GM21576 (cell line): ENCODE data around the gene DPP3.
"Not testable (repeated sequence)": the region's sequence is repeated elsewhere in the genome, so short reads cannot be mapped to it uniquely, and the experiment has no call there.

Experiments used
- ATAC-seq: cut with Tn5 transposase; IDR thresholded peaks from one replicate; pipeline ENCODE4 v1.9.1; 2021; ENCODE audit warnings: mild to moderate bottlenecking, moderate library complexity; ENCODE audit not compliant: unreplicated experiment

Gene DPP3

DNA sequence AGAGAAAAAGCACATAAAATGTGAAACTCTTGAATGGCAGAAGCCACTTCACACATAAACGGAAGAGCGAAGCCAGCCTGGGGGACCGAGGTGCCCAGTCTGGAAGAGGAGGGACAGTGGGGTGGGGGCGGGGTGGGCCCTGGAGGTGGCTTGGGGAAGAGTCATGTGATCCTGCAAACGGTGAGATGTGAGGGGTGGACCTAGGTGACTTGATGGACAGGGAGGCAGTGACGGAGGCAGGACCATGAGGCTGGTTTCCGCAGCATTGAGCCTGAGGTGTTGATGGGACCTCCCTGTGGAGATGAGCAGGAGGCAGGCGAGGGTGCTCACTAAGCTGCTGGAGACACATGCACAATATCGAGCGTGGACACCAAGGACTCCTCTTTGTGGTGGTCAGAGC is 48.8 kb downstream of the DPP3 start:
- no peak for ATAC-seq

DNA sequence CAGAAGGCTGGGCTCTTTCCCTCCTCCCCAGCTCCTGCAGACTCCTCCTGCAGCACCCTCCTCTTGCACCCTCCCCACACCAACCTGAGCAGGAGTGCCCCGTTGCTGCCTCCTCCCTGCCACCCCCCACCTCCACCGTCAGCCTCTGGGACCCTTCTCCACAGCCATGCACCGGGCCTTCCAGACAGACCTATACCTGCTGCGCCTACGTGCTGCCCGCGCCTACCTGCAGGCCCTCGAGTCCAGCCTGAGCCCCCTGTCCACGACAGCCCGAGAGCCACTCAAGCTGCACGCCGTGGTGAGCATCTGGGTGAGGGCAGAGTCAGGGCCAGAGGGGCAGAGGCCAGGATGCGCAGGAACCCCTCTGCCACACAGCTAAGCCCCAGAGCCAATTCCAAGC is 49.4 kb downstream of the DPP3 start:
- ATAC-seq: no peak

DNA sequence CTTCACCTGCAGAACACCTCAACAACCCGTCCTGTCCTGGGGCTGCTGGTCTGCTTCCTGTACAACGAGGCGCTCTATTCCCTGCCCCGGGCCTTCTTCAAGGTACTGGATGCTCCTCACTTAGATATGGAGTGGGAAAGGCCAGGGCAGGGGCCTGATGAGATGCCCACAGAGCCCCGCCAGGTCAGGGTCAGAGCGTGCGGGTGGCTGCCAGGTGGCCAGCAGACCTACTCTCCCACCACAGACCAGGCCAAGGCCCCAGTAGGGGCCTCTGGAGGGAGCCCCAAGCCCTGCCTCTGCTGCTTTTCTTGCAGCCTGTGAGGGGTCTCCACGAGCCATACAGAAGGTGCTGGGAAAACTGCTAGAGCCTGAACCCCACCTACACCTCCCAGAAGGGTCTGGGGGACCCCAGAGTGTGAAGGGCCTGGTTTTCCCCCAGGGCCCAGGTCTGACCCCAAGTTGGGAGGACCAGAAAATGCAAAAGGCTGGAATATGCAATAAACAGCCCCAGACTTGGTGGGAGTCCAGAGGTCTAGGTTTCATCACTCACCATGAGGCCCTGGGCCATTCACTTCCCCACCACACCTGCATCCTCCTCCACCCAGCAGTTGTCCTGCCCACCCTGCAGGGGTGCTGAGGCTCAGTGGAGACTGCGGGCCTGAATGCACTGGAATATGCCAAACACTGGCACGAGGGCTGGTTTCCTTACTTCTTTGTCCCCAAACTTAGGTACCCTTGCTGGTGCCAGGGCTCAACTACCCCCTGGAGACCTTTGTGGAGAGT is 50.9 kb downstream of the DPP3 start:
- no peak for ATAC-seq

DNA sequence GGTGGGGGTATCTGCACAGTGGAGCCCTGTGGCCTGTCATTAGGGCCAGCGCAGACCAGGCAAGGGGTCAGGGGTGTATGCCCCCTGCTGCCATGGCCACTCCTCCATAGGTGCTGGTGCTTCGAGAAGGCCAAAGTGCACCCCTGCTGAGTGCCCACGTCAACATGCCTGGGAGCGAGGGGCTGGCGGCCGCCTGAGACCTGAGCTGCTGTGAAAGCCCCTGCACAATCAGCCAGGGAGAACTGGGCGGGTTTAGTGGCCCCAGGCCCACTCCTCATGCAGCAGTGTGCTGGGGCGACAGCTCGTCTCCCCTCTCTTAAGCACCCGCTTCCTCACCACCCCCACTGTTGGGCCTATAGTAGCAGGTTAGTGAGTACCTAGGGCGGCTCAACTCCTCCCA is 51.6 kb downstream of the DPP3 start:
- ATAC-seq: no peak

DNA sequence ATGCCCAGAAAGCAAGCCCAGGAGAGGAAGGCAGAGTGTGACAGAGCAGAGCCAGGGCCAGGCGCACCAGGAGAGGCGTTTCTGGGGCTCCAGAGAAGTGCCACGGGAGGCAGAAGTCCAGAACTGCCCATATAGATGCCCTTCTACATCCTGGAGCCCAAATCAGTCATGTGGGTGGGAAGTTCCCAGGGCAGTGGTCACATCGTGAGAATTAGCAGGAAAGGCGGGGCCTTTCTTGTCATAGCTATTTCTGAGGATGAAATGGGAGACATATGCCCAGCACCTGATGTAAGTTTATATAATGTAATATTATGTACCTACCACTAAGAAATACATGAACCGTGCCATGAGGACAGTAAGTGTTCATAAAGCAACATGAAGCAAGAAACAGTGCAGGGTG is 52.5 kb downstream of the DPP3 start:
- ATAC-seq: no peak

DNA sequence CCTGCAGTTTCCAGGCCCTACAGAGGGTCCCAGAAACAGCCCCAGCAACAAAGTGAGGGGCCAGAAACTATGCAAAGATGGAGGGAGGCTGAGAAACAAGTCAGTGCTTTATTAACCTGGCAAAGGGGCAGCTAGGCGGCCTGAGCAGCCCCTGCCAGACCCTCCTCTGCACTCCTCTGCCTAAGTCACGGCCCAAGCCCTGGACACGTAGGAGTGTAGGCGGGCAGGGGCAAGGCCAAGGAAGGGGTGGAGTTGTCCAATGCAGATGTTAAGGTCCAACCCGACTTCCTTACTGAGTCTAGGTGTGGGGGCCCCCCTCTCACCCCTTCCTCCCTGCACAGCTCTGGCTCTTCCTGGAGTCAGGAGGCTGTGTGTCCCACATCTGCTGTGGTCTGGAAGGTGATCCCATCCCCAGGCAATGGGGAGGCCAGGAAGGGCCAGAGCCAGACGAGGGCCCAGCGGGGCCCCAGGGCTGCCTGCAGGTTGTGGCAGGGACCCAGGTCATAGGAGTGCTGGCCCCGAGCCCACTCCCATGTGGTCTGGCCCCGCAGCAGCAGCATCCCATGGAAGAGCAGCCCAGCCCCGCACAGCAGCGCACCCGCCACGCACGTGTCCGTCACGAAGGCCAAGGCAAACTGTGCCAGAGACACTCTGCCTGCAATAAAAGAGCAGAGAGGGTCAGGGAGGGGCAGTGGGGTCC is 59.1 kb downstream of the DPP3 start:
- ATAC-seq: no peak

DNA sequence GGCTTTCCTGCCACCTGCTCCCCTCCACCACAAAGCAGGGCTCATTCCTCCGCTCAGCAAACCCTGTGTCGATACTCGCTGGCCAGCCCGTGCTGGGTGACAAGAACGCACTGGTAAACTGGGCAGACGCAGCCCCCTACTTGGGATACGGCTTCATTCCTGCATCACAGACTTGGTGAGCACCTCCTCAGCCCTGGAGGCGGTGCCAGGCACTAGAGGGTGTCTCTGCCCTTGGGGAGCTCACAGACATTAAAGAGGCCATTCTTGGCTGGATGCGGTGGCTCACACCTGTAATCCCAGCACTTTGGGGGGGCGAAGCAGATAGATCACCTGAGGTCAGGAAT is 59.6 kb downstream of the DPP3 start:
- ATAC-seq: no peak

DNA sequence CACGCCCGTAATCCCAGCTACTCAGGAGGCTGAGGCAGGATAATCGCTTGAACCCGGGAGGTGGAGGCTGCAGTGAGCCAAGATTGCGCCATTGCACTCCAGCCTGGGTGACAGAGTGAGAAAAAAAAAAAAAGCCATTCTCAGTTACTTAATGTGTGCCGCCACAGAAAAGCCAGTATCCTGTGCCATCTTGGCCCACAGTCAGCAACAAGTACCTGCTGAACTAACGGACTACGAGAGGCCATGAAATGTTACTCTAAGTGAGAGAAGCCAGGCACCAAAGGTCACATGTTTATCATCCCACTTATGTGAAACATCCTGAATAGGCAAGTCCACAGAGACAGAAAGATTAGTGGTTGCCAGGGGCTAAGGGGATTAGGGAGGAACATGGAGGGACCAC is 60.4 kb downstream of the DPP3 start:
- ATAC-seq: not testable (repeated sequence)

DNA sequence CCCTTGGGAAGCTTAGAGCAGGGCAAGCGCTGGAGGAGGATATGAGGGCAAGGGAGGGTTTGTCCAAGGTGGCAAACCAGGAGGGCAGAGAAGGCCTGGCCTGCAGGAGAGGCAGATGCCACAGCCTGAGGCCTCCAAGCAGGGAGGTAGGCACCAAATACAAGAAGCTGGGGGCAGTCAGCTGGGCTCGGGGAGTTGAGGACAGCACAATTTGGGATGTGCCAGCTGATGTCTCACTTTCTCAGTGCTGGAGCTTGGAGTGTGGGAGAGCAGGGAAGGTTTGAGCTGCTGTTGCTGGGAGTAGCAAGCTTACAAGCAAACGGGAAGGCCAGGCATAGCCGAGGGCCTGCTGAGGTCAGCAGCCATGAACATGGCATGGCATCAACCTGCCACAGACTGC is 61.7 kb downstream of the DPP3 start:
- no peak for ATAC-seq

DNA sequence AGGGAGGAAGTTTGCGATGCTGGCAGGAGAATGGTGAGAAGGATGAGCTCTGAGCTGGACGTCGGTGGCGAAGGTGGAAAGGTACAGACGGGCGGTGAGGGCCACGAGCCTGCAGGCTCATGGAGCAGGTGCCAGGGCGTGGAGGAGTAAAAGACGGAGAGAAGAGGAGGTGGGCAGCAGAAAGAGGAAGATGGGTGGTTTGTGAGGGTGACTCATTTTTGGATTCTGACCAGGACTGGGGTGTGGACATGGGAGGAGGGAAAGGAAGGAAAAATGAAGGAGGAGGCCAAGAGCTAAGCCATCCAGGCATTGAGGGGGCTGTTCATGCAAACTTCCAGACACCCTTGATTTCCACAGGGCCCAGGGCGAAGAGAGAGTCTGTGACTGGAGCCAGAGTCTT is 62.1 kb downstream of the DPP3 start:
- no peak for ATAC-seq

DNA sequence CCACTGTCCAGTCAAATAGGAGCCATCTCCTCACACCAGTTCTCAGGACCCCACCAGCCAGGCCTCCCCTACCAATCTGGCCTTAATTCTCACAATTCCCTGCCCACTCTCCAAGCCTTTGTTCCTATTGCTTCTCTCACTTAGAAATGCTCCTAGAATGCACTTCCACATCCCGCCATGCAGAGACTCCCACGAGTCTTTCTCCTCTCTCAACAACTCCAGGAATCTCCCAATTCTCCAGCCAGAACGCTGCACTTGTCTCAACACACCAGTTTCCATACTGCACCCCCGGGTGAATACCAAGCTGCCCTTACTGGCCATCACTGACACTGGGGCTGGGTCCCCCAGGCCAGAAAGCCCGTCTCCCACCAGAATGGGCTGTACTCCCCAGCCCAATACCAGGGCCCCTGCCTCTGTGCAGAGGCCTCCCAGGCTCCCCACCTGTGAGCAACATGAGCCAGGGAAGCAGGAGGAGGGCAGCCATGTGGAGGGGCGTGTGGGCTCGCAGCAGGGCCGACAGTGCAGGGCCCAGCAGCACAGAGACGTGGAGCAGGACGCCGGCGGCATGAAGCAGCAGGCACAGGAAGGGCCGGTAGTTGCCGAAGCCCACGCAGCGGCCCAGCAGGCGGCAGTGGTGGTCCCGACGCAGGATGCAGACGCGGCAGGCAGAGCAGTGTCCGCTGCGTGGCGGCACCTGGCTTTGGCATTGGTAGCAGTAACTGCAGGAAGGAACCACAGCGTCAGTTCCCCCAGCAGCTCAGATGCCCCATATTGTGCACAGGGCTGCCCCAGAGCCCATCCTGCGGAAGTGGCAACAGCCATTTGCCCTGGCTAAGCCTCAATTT is 63.3 kb downstream of the DPP3 start:
- no peak for ATAC-seq

DNA sequence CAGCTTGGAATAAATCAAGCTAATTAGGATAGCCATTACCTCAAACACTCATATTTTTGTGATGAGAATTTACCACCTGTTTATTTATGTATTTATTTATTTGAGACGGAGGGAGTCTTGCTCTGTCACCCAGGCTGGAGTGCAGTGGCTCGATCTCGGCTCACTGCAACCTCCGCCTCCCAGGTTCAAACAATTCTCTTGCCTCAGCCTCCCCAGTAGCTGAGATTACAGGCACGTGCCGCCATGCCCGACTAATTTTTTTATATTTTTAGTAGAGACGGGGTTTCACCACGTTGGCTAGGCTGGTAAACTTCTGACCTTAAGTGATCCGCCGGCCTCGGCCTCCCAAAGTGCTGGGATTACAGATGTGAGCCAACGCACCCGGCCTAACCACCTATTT is 64.7 kb downstream of the DPP3 start:
- not testable (repeated sequence) for ATAC-seq

DNA sequence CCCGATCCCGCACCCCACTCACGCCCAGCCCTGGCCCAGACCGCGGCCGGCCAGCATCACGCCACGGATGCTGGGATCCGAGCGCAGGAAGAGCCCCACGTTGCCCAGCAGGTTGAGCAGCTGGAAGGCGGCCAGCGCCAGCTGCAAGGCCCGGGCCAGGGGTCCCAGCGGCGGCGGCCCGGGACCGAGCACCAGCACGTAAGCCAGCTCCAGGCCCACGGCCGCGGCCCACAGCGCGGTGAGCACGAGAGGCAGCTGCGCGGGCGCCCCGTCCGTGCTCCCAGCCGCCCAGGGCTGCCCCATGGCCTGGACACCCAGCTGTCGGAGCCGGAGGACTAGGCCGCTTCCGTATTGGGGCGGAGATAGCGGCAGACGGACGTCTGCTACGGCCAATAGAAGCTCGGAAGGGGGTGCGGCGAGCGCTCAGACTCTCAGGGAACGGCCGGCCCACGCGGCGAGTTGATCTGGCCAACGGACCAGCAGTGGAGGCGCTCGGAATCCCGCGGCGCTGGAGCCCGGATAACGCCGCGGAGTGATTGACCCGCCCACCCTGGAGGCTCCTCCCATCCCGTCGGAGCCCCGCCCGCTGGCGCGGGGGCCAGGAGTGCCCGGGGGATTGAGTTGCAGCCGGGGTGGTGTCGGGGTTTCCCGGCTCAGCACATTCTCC is 65.6 kb downstream of the DPP3 start, which contains the start of gene ZDHHC24:
TSS of gene ZDHHC24 (minus strand) at position 348 of the 667 bp plus-strand sequence. CDS start at position 303, 45 bp downstream.
- ATAC-seq: peak; percentile 78

DNA sequence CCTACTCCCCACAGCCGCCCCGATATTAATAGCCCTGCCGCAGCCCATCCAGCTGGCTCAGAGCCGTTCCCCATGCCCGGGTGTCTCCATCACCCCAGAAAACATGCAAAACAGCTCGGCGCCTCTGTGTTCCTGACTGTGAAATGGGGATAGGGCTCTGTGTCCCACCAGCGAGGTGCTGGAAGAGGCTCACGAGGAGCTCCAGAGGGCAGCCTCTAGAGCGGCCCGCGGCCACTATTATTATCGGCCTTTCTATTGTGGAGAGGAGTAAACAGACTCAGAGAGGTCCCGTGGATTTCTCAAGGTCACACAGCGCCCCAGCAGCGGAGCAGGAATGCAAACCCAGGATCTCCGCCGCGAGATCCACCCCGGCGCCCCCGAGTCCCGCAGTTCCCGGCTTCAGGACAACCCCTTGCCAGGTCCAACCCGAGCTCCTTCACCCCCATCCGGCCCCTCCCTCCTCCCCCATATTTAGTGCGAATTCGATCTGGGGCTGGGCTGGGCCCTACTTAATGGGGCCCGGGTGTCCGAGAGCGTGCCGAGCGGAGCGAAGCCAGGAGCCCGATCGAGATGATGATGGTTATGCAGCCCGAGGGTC is 66.2 kb downstream of the DPP3 start, which contains the start of gene ACTN3:
TSS of gene ACTN3 (plus strand) at position 536 of the 598 bp plus-strand sequence. CDS start at position 571, 35 bp downstream.
- ATAC-seq: no peak

DNA sequence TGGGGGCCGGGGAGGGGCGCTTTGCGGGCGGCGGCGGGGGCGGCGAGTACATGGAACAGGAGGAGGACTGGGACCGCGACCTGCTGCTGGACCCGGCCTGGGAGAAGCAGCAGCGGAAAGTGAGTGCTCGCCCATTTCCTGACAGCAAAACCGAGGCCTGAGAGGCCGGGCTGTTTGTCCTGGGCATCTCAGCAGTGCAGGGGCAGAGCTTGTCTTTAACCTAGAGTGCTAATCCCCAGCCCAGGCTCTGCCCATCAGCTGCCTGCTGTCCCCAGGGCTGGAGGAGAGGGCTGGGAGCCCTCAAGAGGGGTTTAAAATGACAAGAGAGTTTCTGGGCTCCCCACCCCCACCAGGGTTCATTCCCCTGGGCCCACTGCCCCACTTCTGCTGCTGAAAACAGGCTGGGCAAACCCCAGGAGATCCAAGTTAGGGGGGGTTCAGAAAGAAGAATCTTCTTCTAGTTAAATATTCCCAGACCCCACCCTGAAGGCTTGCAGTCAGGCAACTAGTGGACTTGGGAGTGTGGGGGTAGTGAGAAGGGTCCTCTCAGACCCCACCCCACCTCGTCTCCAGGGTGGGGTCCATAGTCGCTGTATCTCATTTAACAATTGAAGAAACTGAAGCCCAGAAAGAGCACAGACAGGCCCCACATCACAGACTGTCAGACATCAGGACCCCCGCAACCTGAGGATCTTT is 66.9 kb downstream of the DPP3 start:
- no peak for ATAC-seq

DNA sequence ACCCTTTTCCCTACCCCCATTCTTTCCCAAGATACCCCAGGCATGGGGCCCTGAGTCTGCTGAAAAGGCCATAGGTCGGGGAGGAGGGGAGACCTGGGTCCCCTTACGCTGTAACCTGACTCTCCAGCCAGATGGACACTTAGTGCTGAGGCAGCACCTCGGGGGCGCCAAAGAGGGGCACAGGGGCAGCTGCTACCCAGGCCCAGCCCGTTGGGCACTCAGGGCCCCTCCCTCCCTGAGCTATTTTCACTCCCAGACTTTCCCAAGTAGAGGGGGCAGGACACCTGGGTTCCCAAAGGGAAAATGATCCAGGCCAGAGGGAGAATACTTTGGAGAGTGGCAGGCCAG is 67.4 kb downstream of the DPP3 start:
- ATAC-seq: no peak

DNA sequence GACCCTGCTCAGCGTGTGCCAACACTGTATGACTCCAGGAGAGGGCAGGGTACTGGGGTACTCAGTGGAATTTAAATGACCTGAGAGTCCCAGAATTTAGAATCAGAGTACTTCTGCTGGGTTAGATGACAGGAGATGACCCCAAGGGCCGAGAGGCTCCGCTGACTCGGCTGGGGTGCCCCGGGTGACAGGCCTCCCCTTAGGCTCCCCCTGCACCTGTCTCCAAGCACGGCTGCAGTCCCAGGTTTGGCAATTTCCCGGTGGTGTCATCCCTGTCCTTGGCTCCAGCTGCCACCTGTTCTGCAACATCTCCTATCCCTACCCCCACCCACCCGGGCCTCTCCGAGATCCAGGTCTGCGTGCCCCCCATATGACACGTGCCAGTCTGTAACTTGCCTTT is 67.8 kb downstream of the DPP3 start:
- ATAC-seq: no peak

DNA sequence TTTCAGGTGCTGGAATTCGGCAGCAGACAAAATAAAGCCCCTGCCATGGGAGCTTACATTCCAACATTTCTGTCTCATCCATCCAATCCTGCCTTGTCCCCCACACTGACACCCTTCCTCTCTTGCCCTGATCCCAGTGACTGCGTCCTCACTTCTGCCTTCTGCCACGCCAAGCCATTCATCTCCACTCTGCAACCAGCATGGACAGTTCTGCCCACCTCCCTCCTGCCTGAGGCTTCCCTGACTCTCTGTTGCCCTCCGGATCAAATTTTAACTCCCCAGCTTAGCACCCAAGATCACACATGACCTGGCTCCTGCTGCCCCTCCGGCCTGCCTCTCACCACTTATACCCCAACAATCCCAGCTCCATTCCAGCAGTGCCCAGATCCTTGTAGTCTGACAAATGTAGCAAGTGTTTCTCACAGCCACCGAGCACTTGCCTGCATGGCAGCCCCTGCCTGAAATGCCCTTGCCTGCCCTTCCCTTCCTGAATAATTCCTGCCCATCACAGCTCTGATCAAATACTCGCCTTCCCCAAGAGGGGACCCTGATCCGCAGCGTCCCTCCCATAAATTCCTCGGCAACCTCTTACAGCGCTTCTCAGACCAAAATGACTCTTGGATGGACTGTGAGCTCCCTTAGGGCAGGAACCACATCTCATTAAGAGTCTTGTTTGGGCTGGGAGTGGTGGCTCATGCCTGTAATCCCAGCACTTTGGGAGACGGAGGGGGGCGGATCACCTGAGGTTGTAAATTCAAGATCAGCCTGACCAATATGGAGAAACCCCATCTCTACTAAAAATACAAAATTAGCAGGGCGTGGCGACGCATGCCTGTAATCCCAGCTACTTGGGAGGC is 68.8 kb downstream of the DPP3 start:
- no peak for ATAC-seq

DNA sequence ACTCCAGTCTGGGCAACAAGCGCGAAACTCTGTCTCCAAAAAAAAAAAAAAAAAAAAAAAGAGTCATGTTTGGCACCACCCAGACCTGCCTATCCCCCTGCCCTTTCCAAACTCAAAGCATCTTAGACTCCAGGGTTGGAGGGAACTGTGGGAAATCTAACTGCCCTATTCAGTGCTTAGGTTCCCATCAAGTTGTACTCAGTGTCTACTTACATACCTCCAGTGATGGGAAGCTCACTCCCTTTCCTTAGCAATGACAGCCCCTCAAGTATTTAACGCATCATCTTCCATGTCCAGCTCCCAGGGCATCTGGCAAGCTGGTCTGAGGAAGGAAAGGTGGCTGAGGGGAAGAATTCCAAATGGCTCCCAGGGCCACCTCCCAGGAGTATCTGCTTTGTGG is 69.5 kb downstream of the DPP3 start:
- ATAC-seq: no peak
